ENCODE measurements around the gene DHRS12.

Gene DHRS12

GRCh38 chr13:51761643-51762350, 42.2 kb downstream of the DHRS12 start:
- no peak for DNase-seq (ENCODE audit: low read depth in 2 of 2)

GRCh38 chr13:51760592-51760991, 43.4 kb downstream of the DHRS12 start:
- no peak for DNase-seq (ENCODE audit: low read depth in 2 of 2)

- no peak for DNase-seq (ENCODE audit: low read depth in 2 of 2)
Observed at GRCh38 chr13:51759240-51759639, 44.7 kb downstream of the DHRS12 start.

- DNase-seq (ENCODE audit: low read depth in 2 of 2), result no peak
Observed at GRCh38 chr13:51758691-51759090, 45.3 kb downstream of the DHRS12 start.

- DNase-seq (ENCODE audit: low read depth in 2 of 2), result no peak
Observed at GRCh38 chr13:51756651-51757050, 47.3 kb downstream of the DHRS12 start.

- DNase-seq (ENCODE audit: low read depth in 2 of 2), result no peak
Observed at GRCh38 chr13:51747438-51748434, 56.2 kb downstream of the DHRS12 start.

- no peak for DNase-seq (ENCODE audit: low read depth in 2 of 2)
Observed at GRCh38 chr13:51746802-51747201, 57.2 kb downstream of the DHRS12 start.

GRCh38 chr13:51745243-51745642, 58.7 kb downstream of the DHRS12 start:
- DNase-seq (ENCODE audit: low read depth in 2 of 2), result no peak

GRCh38 chr13:51742611-51743010, 61.4 kb downstream of the DHRS12 start:
- no peak for DNase-seq (ENCODE audit: low read depth in 2 of 2)

GRCh38 chr13:51742031-51742430, 61.9 kb downstream of the DHRS12 start:
- no peak for DNase-seq (ENCODE audit: low read depth in 2 of 2)

GRCh38 chr13:51740698-51741097, 63.3 kb downstream of the DHRS12 start:
- DNase-seq (ENCODE audit: low read depth in 2 of 2), result no peak

GRCh38 chr13:51739027-51739764, 64.8 kb downstream of the DHRS12 start:
- no peak for DNase-seq (ENCODE audit: low read depth in 2 of 2)

- DNase-seq (ENCODE audit: low read depth in 2 of 2), result no peak
Observed at GRCh38 chr13:51738226-51738905, 65.6 kb downstream of the DHRS12 start.

GRCh38 chr13:51737609-51738008, 66.4 kb downstream of the DHRS12 start:
- DNase-seq (ENCODE audit: low read depth in 2 of 2), result no peak

GRCh38 chr13:51734786-51735185, 69.2 kb downstream of the DHRS12 start:
- no peak for DNase-seq (ENCODE audit: low read depth in 2 of 2)

- no peak for DNase-seq (ENCODE audit: low read depth in 2 of 2)
Observed at GRCh38 chr13:51733374-51734298, 70.3 kb downstream of the DHRS12 start.

GRCh38 chr13:51731759-51732158, 72.2 kb downstream of the DHRS12 start:
- no peak for DNase-seq (ENCODE audit: low read depth in 2 of 2)

- no peak for DNase-seq (ENCODE audit: low read depth in 2 of 2)
Observed at GRCh38 chr13:51730927-51731326, 73.0 kb downstream of the DHRS12 start.

- DNase-seq (ENCODE audit: low read depth in 2 of 2), result no peak
Observed at GRCh38 chr13:51729866-51730553, 74.0 kb downstream of the DHRS12 start.

GRCh38 chr13:51728972-51729371, 75.0 kb downstream of the DHRS12 start:
- DNase-seq (ENCODE audit: low read depth in 2 of 2), result no peak

Data from stimulated activated CD4-positive, alpha-beta T cell treated with anti-CD3 and anti-CD28 coated beads, Interleukin-1b, Interleukin-23, amount 100 ng/mL, for 1 hour (primary cell).